Ishikawa (cell line): ENCODE results near the gene ERCC6L.

Source experiments
- CEBPB ChIP-seq: IDR thresholded peaks from 2 replicates; pipeline ENCODE4 v1.6.1; 2012
- CREB1 ChIP-seq: IDR thresholded peaks from 2 replicates; pipeline ENCODE4 v1.6.1; 2012; ENCODE audit warnings: low read depth
- EGR1 ChIP-seq: IDR thresholded peaks from 2 replicates; pipeline ENCODE4 v1.6.1; 2012
- EP300 ChIP-seq: IDR thresholded peaks from 2 replicates; pipeline ENCODE4 v1.6.1; 2012; ENCODE audit warnings: borderline replicate concordance
- FOXM1 ChIP-seq: IDR thresholded peaks from 2 replicates; pipeline ENCODE4 v1.6.1; 2012; ENCODE audit warnings: low read depth, borderline replicate concordance
- NFIC ChIP-seq: IDR thresholded peaks from 2 replicates; pipeline ENCODE4 v1.6.1; 2012
- RAD21 ChIP-seq: IDR thresholded peaks from 2 replicates; pipeline ENCODE4 v1.6.1; 2012; ENCODE audit warnings: low read depth
- REST ChIP-seq: IDR thresholded peaks from 2 replicates; pipeline ENCODE4 v1.6.1; 2012; ENCODE audit warnings: low read depth, mild to moderate bottlenecking
- TAF1 ChIP-seq: IDR thresholded peaks from 2 replicates; pipeline ENCODE4 v1.6.1; 2012; ENCODE audit warnings: low read depth, mild to moderate bottlenecking
- TCF12 ChIP-seq: IDR thresholded peaks from 2 replicates; pipeline ENCODE4 v1.6.1; 2012; ENCODE audit warnings: low read depth
- TEAD4 ChIP-seq: IDR thresholded peaks from 2 replicates; pipeline ENCODE4 v1.6.1; 2012
- USF1 ChIP-seq: IDR thresholded peaks from 2 replicates; pipeline ENCODE4 v1.6.1; 2012
- YY1 ChIP-seq: IDR thresholded peaks from 2 replicates; pipeline ENCODE4 v1.6.1; 2012; ENCODE audit warnings: low read depth
- ZBTB7A ChIP-seq: IDR thresholded peaks from 2 replicates; pipeline ENCODE4 v1.6.1; 2012; ENCODE audit warnings: low read depth
- TF ChIP-seq, protein P1 (sequence below): IDR thresholded peaks from 2 replicates; pipeline ENCODE4 v1.6.1; 2012

Gene ERCC6L

DNA sequence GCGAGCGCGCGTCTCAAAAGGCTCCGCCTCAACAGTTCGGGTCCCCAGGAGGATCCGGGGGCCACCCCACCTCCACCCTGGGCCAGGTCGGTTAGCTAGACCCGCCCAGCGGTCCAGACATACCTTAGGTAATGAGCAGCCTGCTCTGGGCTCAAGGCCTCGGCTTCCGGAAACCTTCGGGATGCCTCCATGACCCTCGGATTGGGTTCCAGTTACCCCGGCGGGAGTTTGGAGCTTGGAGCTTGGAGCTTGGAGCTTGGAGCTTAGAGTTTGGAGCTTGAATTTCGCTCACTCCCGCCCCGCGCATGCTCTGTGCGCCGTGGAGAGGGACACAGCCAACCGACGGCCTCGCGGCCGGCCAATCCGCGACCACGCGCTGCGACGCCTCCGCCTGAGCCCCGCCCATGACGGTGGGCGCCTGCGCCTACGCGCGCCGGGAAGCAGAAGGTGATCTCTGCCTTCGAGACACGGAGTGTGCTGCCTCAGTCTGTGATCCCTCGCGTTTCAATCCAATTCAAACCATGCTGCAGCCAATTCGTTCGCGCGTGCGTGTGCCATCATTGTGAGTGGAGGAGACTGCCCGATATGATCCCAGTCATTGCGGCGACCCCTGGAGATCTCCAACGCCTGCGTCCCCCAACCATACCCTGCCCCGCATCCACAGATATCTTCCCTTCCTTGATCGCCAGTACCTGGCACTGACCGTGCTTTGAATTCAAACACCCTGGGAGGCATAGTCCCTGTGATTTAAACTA lies at the start of gene ERCC6L:
Gene ERCC6L, minus strand, starts transcription at position 307 of the 755 bp plus-strand sequence. Its CDS starts 116 bp downstream, at position 191.
- no peak for TF ChIP-seq TEAD4
- peak; percentile 64; the same call in 1 of the 2 replicates for TF ChIP-seq TAF1
- TF ChIP-seq, protein P1, sequence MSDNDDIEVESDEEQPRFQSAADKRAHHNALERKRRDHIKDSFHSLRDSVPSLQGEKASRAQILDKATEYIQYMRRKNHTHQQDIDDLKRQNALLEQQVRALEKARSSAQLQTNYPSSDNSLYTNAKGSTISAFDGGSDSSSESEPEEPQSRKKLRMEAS = peak; percentile 92

- TF ChIP-seq, protein P1 = no peak
- TF ChIP-seq CREB1 (no peak), ZBTB7A (no peak), REST (no peak), CEBPB (no peak), NFIC (no peak), FOXM1 (no peak), EP300 (no peak), YY1 (no peak), TEAD4 (no peak), RAD21 (no peak), USF1 (no peak), TCF12 (no peak), EGR1 (no peak), TAF1 (no peak)
Measured at GRCh38 chrX:72282302-72282701, 43.5 kb upstream of the ERCC6L start.

GRCh38 chrX:72280321-72280845 lies 41.6 kb upstream of the ERCC6L start:
- no peak for TF ChIP-seq YY1
- no peak for TF ChIP-seq FOXM1
- TF ChIP-seq EGR1 = no peak
- TF ChIP-seq EP300 = no peak
- TF ChIP-seq TCF12 = no peak
- TF ChIP-seq NFIC = no peak
- TF ChIP-seq, protein P1 = no peak
- TF ChIP-seq ZBTB7A = no peak

- no peak for TF ChIP-seq TCF12
Measured at GRCh38 chrX:72276478-72276953, 37.7 kb upstream of the ERCC6L start.

DNA sequence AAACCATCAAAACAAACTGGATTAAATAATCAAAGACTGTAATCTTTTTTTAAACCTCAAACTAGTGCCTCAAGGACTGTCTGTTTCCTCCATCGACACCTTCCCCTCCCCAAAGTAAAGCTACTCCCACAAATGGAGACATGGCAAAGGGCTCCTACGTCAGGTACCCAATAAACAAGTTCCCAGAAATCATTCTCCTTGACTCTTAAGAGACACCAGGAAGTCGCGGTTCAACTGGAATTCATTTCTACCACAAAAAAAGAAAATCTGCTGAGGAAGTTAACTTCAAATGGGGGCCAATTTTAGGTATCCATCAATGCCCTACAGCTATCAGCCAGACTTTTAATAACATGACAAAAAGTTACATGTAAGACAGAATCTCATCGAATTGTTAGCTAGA lies 35.7 kb upstream of the ERCC6L start:
- TF ChIP-seq, protein P1 = no peak
- no peak for TF ChIP-seq RAD21
- TF ChIP-seq ZBTB7A = no peak

DNA sequence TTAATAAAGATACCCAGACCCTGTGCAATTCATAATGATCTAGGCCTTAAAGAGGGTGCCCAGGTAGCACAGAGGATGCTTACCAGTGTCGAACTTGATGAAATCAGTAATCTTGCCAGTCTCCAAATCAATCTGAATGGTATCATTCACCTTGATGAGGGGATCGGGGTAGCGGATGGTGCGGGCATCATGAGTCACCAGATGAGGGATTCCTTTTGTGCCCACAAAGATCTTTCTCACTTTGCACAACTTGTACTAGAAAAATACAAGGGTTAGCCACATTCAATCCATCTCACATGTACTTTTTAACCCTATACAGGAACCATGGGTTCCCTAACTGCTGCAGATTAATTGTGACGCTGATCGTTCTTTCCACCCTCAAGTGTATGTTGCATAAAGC lies 34.9 kb upstream of the ERCC6L start:
- TF ChIP-seq TEAD4 (no peak), EGR1 (no peak), ZBTB7A (no peak), CREB1 (no peak), CEBPB (no peak), NFIC (no peak)

GRCh38 chrX:72272868-72273267 lies 34.0 kb upstream of the ERCC6L start:
- no peak for TF ChIP-seq RAD21
- no peak for TF ChIP-seq EP300
- TF ChIP-seq REST = no peak
- no peak for TF ChIP-seq USF1
- TF ChIP-seq TAF1 = no peak
- no peak for TF ChIP-seq TEAD4
- TF ChIP-seq EGR1 = no peak
- no peak for TF ChIP-seq CREB1
- no peak for TF ChIP-seq TCF12
- TF ChIP-seq FOXM1 = no peak
- TF ChIP-seq, protein P1 = no peak
- TF ChIP-seq NFIC = no peak
- TF ChIP-seq ZBTB7A = no peak
- no peak for TF ChIP-seq YY1
- TF ChIP-seq CEBPB = no peak
